Measurements from ENCODE around the gene GHITM. TPM values are rescaled to one million over a fixed set of nuclear protein-coding genes. Genes with fewer than 3 reads are reported as not detected.

Gene GHITM
- total and polyA plus RNA-seq, 2 of the 4 experiments (the other 2 are of a cell fraction) = 103 to 185 TPM

- in situ Hi-C loops (cut with MboI; ENCODE audit: low sequenced_read_pairs) = no loop called here
- ChIA-PET CTCF (interaction anchor here (0.5 to 2.1 kb wide), 2 partner anchors 10 to 77 kb away, joined by 3 to 8 read pairs; no protein-coding TSS in a partner anchor), POLR2A (ENCODE audit: unreplicated experiment) (no interaction called here)
- Histone ChIP-seq H3K9me3 (ENCODE audit: control insufficient read depth, insufficient read depth, low read length) (no peaks in the 10 kb centered on the region), H3K9me1 (ENCODE audit: insufficient read depth, low read length) (no peaks in the 10 kb centered on the region), H2BK5ac (ENCODE audit: low read depth, low read length, poor library complexity, severe bottlenecking) (no peak overlapping the region), H4K20me1 (ENCODE audit: insufficient read depth, low read length) (no peaks in the 10 kb centered on the region), H3K4me2 (ENCODE audit: low read depth, low read length) (no peak overlapping the region), H2AK9ac (replicated peaks; ENCODE audit: low read depth, low read length, poor library complexity) (no peak overlapping the region), H4K91ac (ENCODE audit: insufficient read depth, low read depth, low read length) (no peak overlapping the region), H2BK120ac (ENCODE audit: low read depth, low read length) (no peak overlapping the region), H3K79me1 (ENCODE audit: low read depth in 1 of 2, low read length in 2 of 2) (no peaks in the 10 kb centered on the region), H3K4me1 (ENCODE audit: control insufficient read depth, insufficient read depth, low read length) (no peaks in the 10 kb centered on the region), H3K18ac (ENCODE audit: low read depth, low read length) (no peak overlapping the region), H3K23ac (ENCODE audit: low read depth, low read length) (no peak overlapping the region), H2AK5ac (ENCODE audit: low read depth, low read length) (no peak overlapping the region), H4K5ac (ENCODE audit: low read depth, low read length) (no peak overlapping the region), H3K27ac (ENCODE audit: insufficient read depth, low read length) (no peak overlapping the region), H3K27me3 (ENCODE audit: control insufficient read depth, insufficient read depth, low read length) (peaks cover 9% of the 10 kb centered on the region; the same call in 1 of the 2 replicates), H3K4me3 (ENCODE audit: insufficient read depth, low read depth, low read length) (no peak overlapping the region), H3K9ac (ENCODE audit: low read depth, low read length) (no peak overlapping the region), H4K8ac (ENCODE audit: low read depth in 2 of 2, low read length in 2 of 2) (no peak overlapping the region), H3K4ac (ENCODE audit: low read depth, low read length) (no peak overlapping the region), H3K56ac (ENCODE audit: extremely low read depth, insufficient read depth, low read length) (no peak overlapping the region), H3K36me3 (ENCODE audit: control insufficient read depth, insufficient read depth, low read length) (peaks cover 1% of the 10 kb centered on the region; the same call in 1 of the 2 replicates), H2BK20ac (ENCODE audit: low read depth, low read length) (no peak overlapping the region), H3K14ac (replicated peaks; ENCODE audit: low read depth, low read length) (no peak overlapping the region), H2AFZ (replicated peaks; ENCODE audit: low read length, poor library complexity) (no peak overlapping the region), H2BK15ac (ENCODE audit: low read depth, low read length) (no peak overlapping the region)
- TF ChIP-seq CHD1 (IDR thresholded peaks at IDR 0.05; ENCODE audit: low read depth, low read length) (no peak), RCOR1 (IDR thresholded peaks at IDR 0.05; ENCODE audit: insufficient replicate concordance, low read length) (no peak), ELK1 (IDR thresholded peaks at IDR 0.05; ENCODE audit: borderline replicate concordance, low read depth, low read length) (no peak), RAD21 (IDR thresholded peaks at IDR 0.05; ENCODE audit: low read length) (no peak), POLR2A (IDR thresholded peaks at IDR 0.05; ENCODE audit: low read depth, low read length) (no peak), MAZ (IDR thresholded peaks at IDR 0.05; ENCODE audit: borderline replicate concordance, low read depth, low read length) (no peak), MXI1 (IDR thresholded peaks at IDR 0.05; ENCODE audit: borderline replicate concordance, low read depth, low read length) (no peak)
- TF ChIP-seq, protein P1, sequence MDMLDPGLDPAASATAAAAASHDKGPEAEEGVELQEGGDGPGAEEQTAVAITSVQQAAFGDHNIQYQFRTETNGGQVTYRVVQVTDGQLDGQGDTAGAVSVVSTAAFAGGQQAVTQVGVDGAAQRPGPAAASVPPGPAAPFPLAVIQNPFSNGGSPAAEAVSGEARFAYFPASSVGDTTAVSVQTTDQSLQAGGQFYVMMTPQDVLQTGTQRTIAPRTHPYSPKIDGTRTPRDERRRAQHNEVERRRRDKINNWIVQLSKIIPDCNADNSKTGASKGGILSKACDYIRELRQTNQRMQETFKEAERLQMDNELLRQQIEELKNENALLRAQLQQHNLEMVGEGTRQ (IDR thresholded peaks at IDR 0.05; ENCODE audit: low read depth, low read length) = no peak
- intact Hi-C loops (cut with micrococcal nuclease) = no loop called here
- ATAC-seq (ENCODE audit: low read depth) = no peak
- WGBS, 2 experiments (ENCODE audit: extremely low coverage in 2 of 2, insufficient read length in 1 of 2) = 100% methylated on average over 1 of the region's 4 CpGs; no CpG with 5 or more reads in 1 of the 2 experiments
- no peak for DNase-seq
- dilution Hi-C loops (cut with HindIII; ENCODE audit: low sequenced_read_pairs, unreplicated experiment) = no loop called here
- BruUV-seq (replicated peaks) = no TSS peak
Observed at GRCh38 chr10:84158550-84158949, 19.2 kb downstream of the GHITM start.
